T-helper 2 cell treated with Interferon-gamma antibody and Interleukin-4, amounts not matched to agents 5 μg/mL and 100 μg/mL, for 36 hours (primary cell): ENCODE measurements around the gene SNAPC4.

Experiments used
- DNase-seq: peaks from one replicate; pipeline ENCODE4 v3.0.0; 2021; ENCODE audit warnings: low spot score
- H3K27ac Mint-ChIP-seq: one replicate; pipeline ENCODE4 v1.8.0; 2021; ENCODE audit warnings: mild to moderate bottlenecking, mixed read lengths
- H3K27me3 Mint-ChIP-seq: one replicate; pipeline ENCODE4 v1.8.0; 2021; ENCODE audit warnings: low read depth, mixed read lengths
- H3K36me3 Mint-ChIP-seq: one replicate; pipeline ENCODE4 v1.8.0; 2021; ENCODE audit warnings: low read depth, mixed read lengths
- H3K4me1 Mint-ChIP-seq: one replicate; pipeline ENCODE4 v1.8.0; 2021; ENCODE audit warnings: low read depth, mixed read lengths
- H3K4me3 Mint-ChIP-seq: one replicate; pipeline ENCODE4 v1.8.0; 2022; ENCODE audit warnings: mild to moderate bottlenecking, moderate library complexity, mixed read lengths
- H3K9me3 Mint-ChIP-seq: one replicate; pipeline ENCODE4 v1.8.0; 2021; ENCODE audit warnings: mixed read lengths

Gene SNAPC4

GRCh38 chr9:136400038-136400834 lies at the start of gene SNAPC4:
Gene SNAPC4 (minus strand): TSS chr9:136400170. CDS start chr9:136398428, 1,742 bp downstream.
- Mint-ChIP-seq H3K27ac (peak within 1 kb of the TSS; percentile 71), H3K9me3 (no peaks in the 10 kb centered on the region), H3K4me3 (peak within 1 kb of the TSS; percentile 82), H3K27me3 (no peaks in the 10 kb centered on the region), H3K36me3 (peaks cover 41% of the 10 kb centered on the region), H3K4me1 (peaks cover 37% of the 10 kb centered on the region)
- peak; percentile 88 for DNase-seq

DNA sequence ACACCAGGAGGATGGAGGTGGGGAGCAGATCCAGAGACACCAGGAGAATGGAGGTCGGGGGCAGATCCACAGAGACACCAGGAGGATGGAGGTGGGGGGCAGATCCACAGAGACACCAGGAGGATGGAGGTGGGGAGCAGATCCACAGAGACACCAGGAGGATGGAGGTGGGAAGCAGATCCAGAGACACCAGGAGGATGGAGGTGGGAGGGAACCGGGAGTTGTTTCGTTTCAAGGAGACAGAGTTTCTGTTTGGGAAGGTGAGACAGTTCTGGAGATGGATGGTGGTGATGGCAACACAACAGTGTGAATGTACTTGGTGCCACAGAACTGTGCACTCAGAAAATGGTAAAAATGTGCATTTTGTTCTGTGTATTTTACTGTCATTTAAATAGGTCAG lies 48.7 kb upstream of the SNAPC4 start:
- no peaks in the 10 kb centered on the region for H3K27me3 Mint-ChIP-seq
- no peaks in the 10 kb centered on the region for H3K9me3 Mint-ChIP-seq
- H3K27ac Mint-ChIP-seq: no peak overlapping the region
- no peak for DNase-seq
- H3K4me3 Mint-ChIP-seq: no peak overlapping the region
- peaks cover 51% of the 10 kb centered on the region for H3K36me3 Mint-ChIP-seq
- H3K4me1 Mint-ChIP-seq: no peaks in the 10 kb centered on the region

DNA sequence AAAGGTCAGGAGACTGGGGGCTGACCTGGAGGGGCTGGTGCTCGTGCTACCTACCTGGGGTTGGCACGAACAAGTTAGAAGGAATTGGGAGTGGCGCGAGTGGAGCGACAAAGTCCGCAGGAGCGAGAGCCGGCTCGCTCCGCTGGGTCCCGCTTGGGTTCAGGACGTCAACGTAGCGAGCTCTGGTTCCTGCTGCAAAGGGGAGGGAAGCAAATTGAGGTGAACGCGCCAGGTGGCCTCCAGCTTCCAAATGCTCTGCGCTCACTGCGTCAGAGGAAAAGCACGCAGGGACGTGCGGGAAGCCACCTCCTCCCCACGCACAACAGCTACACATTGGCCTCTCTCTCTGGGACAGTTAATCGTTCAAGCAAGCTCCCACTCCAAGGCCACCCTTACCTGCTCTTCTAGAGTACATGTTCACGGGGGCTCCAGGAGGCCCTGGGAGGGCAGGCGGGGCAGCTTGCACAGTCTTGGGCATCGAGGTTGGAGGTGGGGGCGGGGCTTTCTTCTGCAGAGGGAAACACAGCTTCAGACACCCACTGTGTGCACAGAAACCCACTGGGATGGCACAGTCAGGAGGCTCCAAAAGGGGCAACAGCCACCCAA lies 47.3 kb upstream of the SNAPC4 start:
- DNase-seq: no peak
- Mint-ChIP-seq H3K9me3 (no peaks in the 10 kb centered on the region), H3K36me3 (peaks cover 54% of the 10 kb centered on the region), H3K27ac (no peak overlapping the region), H3K4me3 (no peak overlapping the region), H3K27me3 (no peaks in the 10 kb centered on the region), H3K4me1 (no peaks in the 10 kb centered on the region)

DNA sequence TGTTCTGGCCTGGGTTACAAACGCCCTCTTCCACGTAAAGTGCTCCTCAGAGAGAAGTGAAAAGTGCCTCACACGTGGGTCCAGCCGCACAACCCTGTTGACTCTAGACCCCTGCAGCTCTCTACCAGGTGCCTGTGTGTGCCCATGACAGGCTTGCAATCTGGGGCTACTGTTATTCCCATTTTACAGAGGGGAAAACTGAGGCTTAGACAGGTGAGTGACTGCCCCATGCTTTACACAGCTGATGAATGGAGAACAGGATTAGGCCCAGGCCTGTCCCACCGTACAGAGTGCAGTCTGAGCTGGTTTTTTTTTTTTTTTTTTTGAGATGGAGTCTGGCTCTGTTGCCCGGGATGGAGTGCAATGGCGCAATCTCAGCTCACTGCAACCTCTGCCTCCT lies 45.8 kb upstream of the SNAPC4 start:
- H3K4me3 Mint-ChIP-seq: no peak overlapping the region
- no peaks in the 10 kb centered on the region for H3K27me3 Mint-ChIP-seq
- no peaks in the 10 kb centered on the region for H3K4me1 Mint-ChIP-seq
- peaks cover 50% of the 10 kb centered on the region for H3K36me3 Mint-ChIP-seq
- no peak for DNase-seq
- H3K27ac Mint-ChIP-seq: no peak overlapping the region
- H3K9me3 Mint-ChIP-seq: no peaks in the 10 kb centered on the region

- no peaks in the 10 kb centered on the region for H3K4me1 Mint-ChIP-seq
Measured at GRCh38 chr9:136444102-136444501, 44.1 kb upstream of the SNAPC4 start.

DNA sequence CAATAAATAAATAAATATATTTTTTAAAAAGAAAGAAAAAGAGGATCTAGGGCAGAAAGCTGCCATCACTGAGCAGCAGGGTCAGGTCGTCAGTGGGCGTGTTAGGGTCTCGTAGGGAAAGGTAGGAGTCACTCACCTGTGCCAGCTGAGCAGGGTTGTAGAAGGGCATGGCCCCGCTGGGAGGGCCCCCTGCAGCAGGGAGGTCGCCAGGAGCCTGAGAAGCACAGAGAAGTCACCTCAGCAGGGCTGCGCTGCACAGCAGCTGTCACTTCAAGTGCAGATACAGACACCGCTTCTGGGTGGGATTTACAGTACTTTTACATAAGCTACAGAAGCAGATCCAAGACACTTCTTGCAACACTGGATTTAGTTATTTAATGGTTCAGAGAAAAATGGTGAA lies 43.7 kb upstream of the SNAPC4 start:
- Mint-ChIP-seq H3K27ac (peak overlapping the region; percentile 8), H3K27me3 (no peaks in the 10 kb centered on the region)

More at GRCh38 chr9:136444102-136444501, 44.1 kb upstream of the SNAPC4 start:
- peak overlapping the region; percentile 8 for H3K27ac Mint-ChIP-seq
- H3K36me3 Mint-ChIP-seq: peaks cover 51% of the 10 kb centered on the region
- H3K4me3 Mint-ChIP-seq: no peak overlapping the region
- no peaks in the 10 kb centered on the region for H3K9me3 Mint-ChIP-seq
- H3K27me3 Mint-ChIP-seq: no peaks in the 10 kb centered on the region
- no peak for DNase-seq

GRCh38 chr9:136443087-136443486 lies 43.1 kb upstream of the SNAPC4 start:
- H3K36me3 Mint-ChIP-seq: peaks cover 53% of the 10 kb centered on the region
- no peaks in the 10 kb centered on the region for H3K27me3 Mint-ChIP-seq
- no peak overlapping the region for H3K27ac Mint-ChIP-seq
- no peak overlapping the region for H3K4me3 Mint-ChIP-seq
- H3K9me3 Mint-ChIP-seq: no peaks in the 10 kb centered on the region
- no peak for DNase-seq
- peaks cover 2% of the 10 kb centered on the region for H3K4me1 Mint-ChIP-seq

More for the DNA sequence above, 43.7 kb upstream of the SNAPC4 start:
- no peaks in the 10 kb centered on the region for H3K9me3 Mint-ChIP-seq
- peaks cover 51% of the 10 kb centered on the region for H3K36me3 Mint-ChIP-seq
- no peak overlapping the region for H3K4me3 Mint-ChIP-seq
- no peak for DNase-seq
- no peaks in the 10 kb centered on the region for H3K4me1 Mint-ChIP-seq

- Mint-ChIP-seq H3K36me3 (peaks cover 47% of the 10 kb centered on the region), H3K4me1 (peaks cover 6% of the 10 kb centered on the region), H3K4me3 (no peak overlapping the region), H3K27ac (no peak overlapping the region), H3K9me3 (no peaks in the 10 kb centered on the region), H3K27me3 (no peaks in the 10 kb centered on the region)
- no peak for DNase-seq
Measured at GRCh38 chr9:136442265-136442664, 42.3 kb upstream of the SNAPC4 start.

GRCh38 chr9:136441681-136442245 lies 41.8 kb upstream of the SNAPC4 start:
- Mint-ChIP-seq H3K9me3 (no peaks in the 10 kb centered on the region), H3K27ac (no peak overlapping the region), H3K4me1 (peaks cover 11% of the 10 kb centered on the region), H3K27me3 (no peaks in the 10 kb centered on the region), H3K36me3 (peaks cover 43% of the 10 kb centered on the region), H3K4me3 (no peak overlapping the region)
- DNase-seq: no peak

- H3K36me3 Mint-ChIP-seq: peaks cover 40% of the 10 kb centered on the region
- no peak for DNase-seq
- H3K9me3 Mint-ChIP-seq: no peaks in the 10 kb centered on the region
- H3K27ac Mint-ChIP-seq: no peak overlapping the region
- H3K4me3 Mint-ChIP-seq: no peak overlapping the region
- peaks cover 15% of the 10 kb centered on the region for H3K4me1 Mint-ChIP-seq
- no peaks in the 10 kb centered on the region for H3K27me3 Mint-ChIP-seq
Measured at GRCh38 chr9:136441191-136441680, 41.3 kb upstream of the SNAPC4 start.

DNA sequence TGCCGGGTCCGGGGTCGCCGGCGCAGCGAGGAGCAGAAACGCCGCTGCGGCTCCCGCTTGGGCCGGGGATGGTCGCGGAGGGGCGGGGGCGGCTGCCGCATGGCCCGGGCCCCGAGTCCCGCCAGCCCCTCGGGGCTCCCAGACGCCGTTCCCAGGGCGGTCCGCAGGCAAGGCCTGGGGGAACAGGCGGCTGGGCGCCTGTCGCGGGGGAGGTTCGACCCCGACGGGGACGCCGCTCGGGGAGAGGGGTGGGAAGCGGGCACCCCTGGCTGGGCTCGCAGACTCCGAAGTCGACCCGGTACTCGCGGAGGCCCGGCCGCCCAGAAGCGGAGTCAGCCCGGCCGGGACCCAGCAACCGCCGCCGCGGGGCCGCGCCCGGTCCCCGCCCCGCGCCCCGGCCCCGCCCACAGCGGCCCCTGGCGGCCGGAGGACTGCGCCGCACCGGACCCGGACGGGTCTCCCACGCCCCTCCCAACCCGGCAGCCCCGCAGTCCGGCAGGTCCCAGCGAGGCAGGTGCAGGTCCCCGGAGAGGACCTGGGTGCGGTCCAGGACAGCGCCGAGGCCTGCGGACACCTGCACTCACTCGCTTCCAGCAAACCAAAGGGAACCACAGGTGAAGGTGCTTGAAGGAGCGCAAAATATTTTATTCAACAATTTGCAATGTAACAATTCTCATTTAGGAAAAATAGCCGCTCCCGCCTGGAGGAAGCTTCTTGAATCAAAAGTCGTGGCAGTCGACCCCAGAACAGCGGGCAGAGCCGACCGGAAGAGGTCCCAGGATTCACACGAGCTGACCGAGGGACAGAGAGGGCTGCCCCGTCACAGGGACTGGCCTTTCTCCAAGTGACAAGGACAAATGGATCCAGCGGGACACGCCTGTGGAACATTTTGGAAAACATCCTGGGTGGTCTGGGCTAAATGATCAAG lies 39.8 kb upstream of the SNAPC4 start, which contains the start of gene INPP5E:
Gene INPP5E (minus strand): TSS at position 365 of the 928 bp plus-strand sequence. CDS start 426 bp downstream, outside the sequence.
- DNase-seq: peak; percentile 86
- no peaks in the 10 kb centered on the region for H3K27me3 Mint-ChIP-seq
- no peaks in the 10 kb centered on the region for H3K9me3 Mint-ChIP-seq
- H3K27ac Mint-ChIP-seq: no peak within 1 kb of the TSS
- peaks cover 15% of the 10 kb centered on the region for H3K4me1 Mint-ChIP-seq
- H3K36me3 Mint-ChIP-seq: peaks cover 35% of the 10 kb centered on the region
- H3K4me3 Mint-ChIP-seq: peak within 1 kb of the TSS; percentile 87

GRCh38 chr9:136438548-136439480 lies 38.8 kb upstream of the SNAPC4 start:
- peaks cover 15% of the 10 kb centered on the region for H3K4me1 Mint-ChIP-seq
- peaks cover 32% of the 10 kb centered on the region for H3K36me3 Mint-ChIP-seq
- H3K9me3 Mint-ChIP-seq: no peaks in the 10 kb centered on the region
- peak overlapping the region; percentile 65 for H3K27ac Mint-ChIP-seq
- DNase-seq: peak; percentile 52
- peak overlapping the region; percentile 87 for H3K4me3 Mint-ChIP-seq
- H3K27me3 Mint-ChIP-seq: no peaks in the 10 kb centered on the region
